ENCODE measurements around the gene LRRC27. TPM values are rescaled to one million over a fixed set of nuclear protein-coding genes. Genes with fewer than 3 reads are reported as not detected.
"Not testable (repeated sequence)": the region's sequence is repeated elsewhere in the genome, so short reads cannot be mapped to it uniquely, and the experiment has no call there.

LRRC27 gene
- total RNA-seq, 2 donors from 2014 or later = 4.8 to 5.3 TPM

- H3K27me3 Mint-ChIP-seq (ENCODE audit: low read depth) = no peaks in the 10 kb centered on the region
- peak overlapping the region; percentile 90 to 98 for H3K4me3 Mint-ChIP-seq
- H3K36me3 Mint-ChIP-seq (ENCODE audit: insufficient read depth in 2 of 2) = peaks cover 14 to 35% of the 10 kb centered on the region in 2 donors
- no peaks in the 10 kb centered on the region for H3K9me3 Mint-ChIP-seq
- ATAC-seq (replicated peaks in 1 of 2) (peak; percentile 24 to 38), DNase-seq (peak; percentile 49 to 53)
- H3K4me1 Mint-ChIP-seq (ENCODE audit: low read depth) = peaks cover 64% of the 10 kb centered on the region
- peak overlapping the region; percentile 94 for H3K27ac Mint-ChIP-seq
Measured at GRCh38 chr10:132329565-132330485, 2.2 kb upstream of the LRRC27 start.

GRCh38 chr10:132330486-132330833 is 1.5 kb upstream of the LRRC27 start:
- Mint-ChIP-seq H3K4me3 (peak overlapping the region; percentile 90 to 98), H3K27me3 (ENCODE audit: low read depth) (no peaks in the 10 kb centered on the region), H3K27ac (peak overlapping the region; percentile 94), H3K36me3 (ENCODE audit: insufficient read depth in 2 of 2) (peaks cover 13 to 32% of the 10 kb centered on the region in 2 donors), H3K9me3 (no peaks in the 10 kb centered on the region), H3K4me1 (ENCODE audit: low read depth) (peaks cover 64% of the 10 kb centered on the region)
- no peak for DNase-seq
- ATAC-seq (replicated peaks in 1 of 2) = no peak

GRCh38 chr10:132332433-132332754 is 401 bp downstream of the LRRC27 start:
- peak overlapping the region; percentile 90 to 98 for H3K4me3 Mint-ChIP-seq
- H3K27ac Mint-ChIP-seq = peak overlapping the region; percentile 98
- peaks cover 65% of the 10 kb centered on the region for H3K4me1 Mint-ChIP-seq (ENCODE audit: low read depth)
- DNase-seq (no peak), ATAC-seq (replicated peaks in 1 of 2) (peak; percentile 16 to 39)
- no peaks in the 10 kb centered on the region for H3K27me3 Mint-ChIP-seq (ENCODE audit: low read depth)
- H3K9me3 Mint-ChIP-seq = no peaks in the 10 kb centered on the region
- H3K36me3 Mint-ChIP-seq (ENCODE audit: insufficient read depth in 2 of 2) = peaks cover 11 to 19% of the 10 kb centered on the region in 2 donors

GRCh38 chr10:132333386-132333785 is 1.4 kb downstream of the LRRC27 start:
- H3K27me3 Mint-ChIP-seq (ENCODE audit: low read depth) = no peaks in the 10 kb centered on the region
- H3K4me1 Mint-ChIP-seq (ENCODE audit: low read depth) = peaks cover 60% of the 10 kb centered on the region
- peaks cover 11 to 14% of the 10 kb centered on the region in 2 donors for H3K36me3 Mint-ChIP-seq (ENCODE audit: insufficient read depth in 2 of 2)
- no peaks in the 10 kb centered on the region for H3K9me3 Mint-ChIP-seq
- DNase-seq (no peak), ATAC-seq (replicated peaks in 1 of 2) (no peak)
- H3K27ac Mint-ChIP-seq = peak overlapping the region; percentile 98
- peak overlapping the region; percentile 90 to 98 for H3K4me3 Mint-ChIP-seq

GRCh38 chr10:132334631-132335188 is 2.7 kb downstream of the LRRC27 start:
- no peak overlapping the region for H3K4me3 Mint-ChIP-seq
- H3K9me3 Mint-ChIP-seq = no peaks in the 10 kb centered on the region
- no peak for ATAC-seq (replicated peaks in 1 of 2)
- H3K27me3 Mint-ChIP-seq (ENCODE audit: low read depth) = no peaks in the 10 kb centered on the region
- H3K27ac Mint-ChIP-seq = no peak overlapping the region
- DNase-seq = no peak
- peaks cover 7 to 10% of the 10 kb centered on the region in 2 donors for H3K36me3 Mint-ChIP-seq (ENCODE audit: insufficient read depth in 2 of 2)
- peaks cover 46% of the 10 kb centered on the region for H3K4me1 Mint-ChIP-seq (ENCODE audit: low read depth)

- Mint-ChIP-seq H3K4me1 (ENCODE audit: low read depth) (peaks cover 39% of the 10 kb centered on the region), H3K9me3 (no peaks in the 10 kb centered on the region), H3K36me3 (ENCODE audit: insufficient read depth in 2 of 2) (peaks cover 2 to 5% of the 10 kb centered on the region in 2 donors), H3K27ac (no peak overlapping the region), H3K27me3 (ENCODE audit: low read depth) (no peaks in the 10 kb centered on the region), H3K4me3 (peak overlapping the region in 1 of 2 donors; percentile 89)
- ATAC-seq (replicated peaks in 1 of 2) (peak in 1 of 2 donors; percentile 14), DNase-seq (no peak)
Measured at GRCh38 chr10:132335189-132336063, 3.4 kb downstream of the LRRC27 start.

- ATAC-seq (replicated peaks in 1 of 2) (no peak), DNase-seq (no peak)
- no peak overlapping the region for H3K27ac Mint-ChIP-seq
- peaks cover 35% of the 10 kb centered on the region for H3K4me1 Mint-ChIP-seq (ENCODE audit: low read depth)
- H3K4me3 Mint-ChIP-seq = peak overlapping the region; percentile 52 to 89
- H3K36me3 Mint-ChIP-seq (ENCODE audit: insufficient read depth in 2 of 2) = peaks cover 2 to 5% of the 10 kb centered on the region in 2 donors
- no peaks in the 10 kb centered on the region for H3K27me3 Mint-ChIP-seq (ENCODE audit: low read depth)
- no peaks in the 10 kb centered on the region for H3K9me3 Mint-ChIP-seq
Measured at GRCh38 chr10:132336064-132336746, 4.2 kb downstream of the LRRC27 start.

- Mint-ChIP-seq H3K9me3 (peaks cover 0 to 1% of the 10 kb centered on the region in 2 donors), H3K4me3 (peak overlapping the region; percentile 81 to 89), H3K4me1 (ENCODE audit: low read depth) (peaks cover 35% of the 10 kb centered on the region), H3K27ac (peak overlapping the region; percentile 87), H3K36me3 (ENCODE audit: insufficient read depth in 2 of 2) (peaks cover under 1 to 2% of the 10 kb centered on the region in 2 donors), H3K27me3 (ENCODE audit: low read depth) (no peaks in the 10 kb centered on the region)
- DNase-seq (peak in 1 of 2 donors; percentile 20), ATAC-seq (replicated peaks in 1 of 2) (peak in 1 of 2 donors; percentile 18)
Measured at GRCh38 chr10:132336919-132337407, 5.0 kb downstream of the LRRC27 start.

GRCh38 chr10:132337854-132338253 is 5.9 kb downstream of the LRRC27 start:
- Mint-ChIP-seq H3K4me1 (ENCODE audit: low read depth) (peaks cover 30% of the 10 kb centered on the region), H3K27ac (peak overlapping the region; percentile 77), H3K4me3 (peak overlapping the region; percentile 81 to 89)
- not testable (repeated sequence) for ATAC-seq (replicated peaks in 1 of 2); H3K27me3 Mint-ChIP-seq (ENCODE audit: low read depth); DNase-seq; H3K36me3 Mint-ChIP-seq (ENCODE audit: insufficient read depth in 2 of 2); H3K9me3 Mint-ChIP-seq

- Mint-ChIP-seq H3K27ac (no peak overlapping the region), H3K36me3 (ENCODE audit: insufficient read depth in 2 of 2) (peaks cover 2 to 7% of the 10 kb centered on the region in 2 donors), H3K4me1 (ENCODE audit: low read depth) (peaks cover 21% of the 10 kb centered on the region), H3K9me3 (peaks cover 0 to 1% of the 10 kb centered on the region in 2 donors), H3K27me3 (ENCODE audit: low read depth) (no peaks in the 10 kb centered on the region), H3K4me3 (no peak overlapping the region)
- no peak for ATAC-seq (replicated peaks in 1 of 2)
- DNase-seq = no peak
Measured at GRCh38 chr10:132338876-132339275, 6.9 kb downstream of the LRRC27 start.

GRCh38 chr10:132339276-132339675 is 7.3 kb downstream of the LRRC27 start:
- Mint-ChIP-seq H3K4me3 (no peak overlapping the region), H3K27me3 (ENCODE audit: low read depth) (no peaks in the 10 kb centered on the region), H3K36me3 (ENCODE audit: insufficient read depth in 2 of 2) (peaks cover 2 to 10% of the 10 kb centered on the region in 2 donors), H3K9me3 (peaks cover 0 to 1% of the 10 kb centered on the region in 2 donors), H3K27ac (no peak overlapping the region), H3K4me1 (ENCODE audit: low read depth) (peaks cover 21% of the 10 kb centered on the region)
- ATAC-seq (replicated peaks in 1 of 2) = no peak
- DNase-seq = no peak

- no peak for ATAC-seq (replicated peaks in 1 of 2)
- no peak for DNase-seq
- peaks cover 0 to 1% of the 10 kb centered on the region in 2 donors for H3K9me3 Mint-ChIP-seq
- no peak overlapping the region for H3K4me3 Mint-ChIP-seq
- no peaks in the 10 kb centered on the region for H3K27me3 Mint-ChIP-seq (ENCODE audit: low read depth)
- H3K36me3 Mint-ChIP-seq (ENCODE audit: insufficient read depth in 2 of 2) = peaks cover 2 to 10% of the 10 kb centered on the region in 2 donors
- H3K27ac Mint-ChIP-seq = no peak overlapping the region
- peaks cover 19% of the 10 kb centered on the region for H3K4me1 Mint-ChIP-seq (ENCODE audit: low read depth)
Measured at GRCh38 chr10:132341017-132341416, 9.0 kb downstream of the LRRC27 start.

All from activated T-cell treated with anti-CD3 and anti-CD28 coated beads, Interleukin-2, amount 50 U/mL, for 72 hours (primary cell).